ENCODE results near the gene TWNK.

GRCh38 chr10:101007915-101008822 is 20.8 kb downstream of the TWNK start:
- TF ChIP-seq, protein P1, sequence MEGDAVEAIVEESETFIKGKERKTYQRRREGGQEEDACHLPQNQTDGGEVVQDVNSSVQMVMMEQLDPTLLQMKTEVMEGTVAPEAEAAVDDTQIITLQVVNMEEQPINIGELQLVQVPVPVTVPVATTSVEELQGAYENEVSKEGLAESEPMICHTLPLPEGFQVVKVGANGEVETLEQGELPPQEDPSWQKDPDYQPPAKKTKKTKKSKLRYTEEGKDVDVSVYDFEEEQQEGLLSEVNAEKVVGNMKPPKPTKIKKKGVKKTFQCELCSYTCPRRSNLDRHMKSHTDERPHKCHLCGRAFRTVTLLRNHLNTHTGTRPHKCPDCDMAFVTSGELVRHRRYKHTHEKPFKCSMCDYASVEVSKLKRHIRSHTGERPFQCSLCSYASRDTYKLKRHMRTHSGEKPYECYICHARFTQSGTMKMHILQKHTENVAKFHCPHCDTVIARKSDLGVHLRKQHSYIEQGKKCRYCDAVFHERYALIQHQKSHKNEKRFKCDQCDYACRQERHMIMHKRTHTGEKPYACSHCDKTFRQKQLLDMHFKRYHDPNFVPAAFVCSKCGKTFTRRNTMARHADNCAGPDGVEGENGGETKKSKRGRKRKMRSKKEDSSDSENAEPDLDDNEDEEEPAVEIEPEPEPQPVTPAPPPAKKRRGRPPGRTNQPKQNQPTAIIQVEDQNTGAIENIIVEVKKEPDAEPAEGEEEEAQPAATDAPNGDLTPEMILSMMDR (IDR thresholded peaks at IDR 0.05; ENCODE audit: borderline replicate concordance, extremely low read depth, low read length, poor library complexity, severe bottlenecking) = no peak
- no peak for TF ChIP-seq EZH2 (IDR thresholded peaks at IDR 0.05; ENCODE audit: borderline replicate concordance, low read depth, low read length, severe bottlenecking)

All from DND-41 (cell line).